G401.6 (cell line): ENCODE results near the gene RAD51D.
"Not testable (repeated sequence)": the region's sequence is repeated elsewhere in the genome, so short reads cannot be mapped to it uniquely, and the experiment has no call there.

ENCODE experiments used
- FAIRE-seq: peaks from 2 replicates; lab custom pipeline; 2012; peaks lifted over from hg19 to GRCh38; lab: Jason Lieb, UNC

The RAD51D gene

DNA sequence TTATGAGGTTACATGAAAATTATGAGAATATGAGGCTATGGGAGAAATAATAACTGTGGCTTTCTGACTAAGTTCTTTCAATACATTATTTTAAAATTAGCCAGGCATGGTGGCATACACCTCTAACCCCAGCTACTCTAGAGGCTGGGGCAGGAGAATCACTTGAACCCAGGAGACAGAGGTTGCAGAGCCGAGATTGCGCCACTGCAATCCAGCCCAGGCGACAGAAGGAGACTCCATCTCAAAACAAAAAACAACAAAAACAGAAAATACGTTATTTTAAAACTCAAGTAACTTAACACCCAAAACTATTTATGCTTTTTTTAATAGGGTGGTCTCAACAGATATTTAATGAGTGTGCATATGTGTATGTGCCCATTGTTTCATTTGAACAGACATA, 53.8 kb downstream of the RAD51D start:
- no peak for FAIRE-seq

DNA sequence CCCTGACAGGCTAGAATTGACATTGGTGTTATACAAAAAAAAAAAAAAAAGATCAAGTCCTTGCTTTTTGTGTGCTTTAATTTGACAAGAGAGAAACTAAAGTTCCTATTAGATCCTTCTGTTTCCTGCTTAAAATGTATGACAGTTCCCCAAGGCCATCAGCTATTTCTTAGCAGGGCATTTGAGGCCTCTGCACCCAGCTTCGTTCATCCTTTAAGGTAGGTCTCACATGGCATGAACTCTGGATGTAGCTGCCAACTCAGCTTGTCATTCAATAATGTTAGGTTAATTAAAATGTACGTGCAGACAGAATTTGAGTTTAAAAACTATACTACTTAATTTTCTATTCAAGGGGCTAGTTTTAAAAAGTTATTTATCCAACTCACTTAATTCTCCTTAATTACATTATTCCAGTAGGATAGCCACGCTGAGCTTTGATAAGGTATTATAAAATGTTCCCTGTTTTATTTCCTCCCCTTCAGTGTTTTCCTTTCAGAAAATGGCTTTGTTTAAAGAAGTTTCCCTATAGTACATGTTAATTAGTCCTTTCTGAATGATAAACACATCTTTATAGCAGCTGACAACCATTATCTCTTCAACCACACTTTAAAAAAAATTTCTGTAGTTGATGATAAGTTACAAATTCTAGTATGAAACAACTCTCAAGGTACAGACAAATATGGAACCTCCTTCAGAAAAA, 55.0 kb downstream of the RAD51D start:
- no peak for FAIRE-seq

- no peak for FAIRE-seq
Observed at GRCh38 chr17:35063514-35064223, 56.0 kb downstream of the RAD51D start, which contains the start of gene RFFL. RFFL (minus strand) TSS chr17:35063707; CDS start chr17:35026553, 37,154 bp downstream.

GRCh38 chr17:35062308-35062707, 57.4 kb downstream of the RAD51D start:
- FAIRE-seq = no peak

DNA sequence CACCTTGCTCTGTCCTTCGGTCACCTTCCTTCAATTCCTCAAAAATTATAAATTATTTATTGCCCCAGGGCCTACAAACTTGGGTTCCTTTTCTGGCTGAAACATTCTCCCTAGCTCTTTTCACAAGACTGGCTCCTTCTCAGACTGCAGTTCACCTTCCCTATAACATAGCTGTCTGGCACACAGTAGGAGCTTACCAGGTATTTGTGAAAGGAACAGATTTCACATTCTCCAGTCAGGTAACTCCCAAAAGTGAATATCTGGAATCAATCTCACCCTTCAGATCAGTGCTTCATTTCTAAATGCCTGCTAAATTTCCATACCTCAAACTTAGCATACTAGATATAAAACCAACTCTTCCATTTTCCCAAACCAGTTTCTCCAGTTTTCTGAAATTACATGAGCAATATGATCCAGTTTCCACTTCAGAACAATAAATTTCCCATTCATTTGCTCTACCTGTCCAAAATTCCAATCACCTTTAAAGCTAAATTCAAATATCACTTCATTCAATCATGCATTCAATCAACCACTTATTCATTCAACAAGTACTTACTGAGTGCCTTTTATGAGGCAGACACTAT, 62.2 kb downstream of the RAD51D start:
- no peak for FAIRE-seq

DNA sequence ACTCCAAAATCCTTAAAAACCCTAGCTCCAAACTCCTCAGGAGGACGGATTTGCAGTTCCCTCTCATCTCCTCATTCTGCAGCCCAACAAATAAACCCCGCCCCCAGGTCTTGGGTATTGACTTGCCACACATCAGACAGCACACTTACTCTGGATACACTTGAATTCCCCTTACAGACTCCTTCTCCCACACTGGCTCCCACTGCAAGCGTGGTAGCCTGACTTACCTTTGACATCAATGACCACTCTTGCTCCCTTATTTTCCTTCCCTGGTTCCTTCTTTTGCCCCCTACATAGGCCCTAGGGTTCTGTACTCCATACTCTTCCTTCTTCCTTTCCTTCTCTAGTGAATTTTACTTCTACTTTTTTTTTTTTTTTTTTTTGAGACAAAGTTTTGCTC, 63.6 kb downstream of the RAD51D start:
- FAIRE-seq = no peak

DNA sequence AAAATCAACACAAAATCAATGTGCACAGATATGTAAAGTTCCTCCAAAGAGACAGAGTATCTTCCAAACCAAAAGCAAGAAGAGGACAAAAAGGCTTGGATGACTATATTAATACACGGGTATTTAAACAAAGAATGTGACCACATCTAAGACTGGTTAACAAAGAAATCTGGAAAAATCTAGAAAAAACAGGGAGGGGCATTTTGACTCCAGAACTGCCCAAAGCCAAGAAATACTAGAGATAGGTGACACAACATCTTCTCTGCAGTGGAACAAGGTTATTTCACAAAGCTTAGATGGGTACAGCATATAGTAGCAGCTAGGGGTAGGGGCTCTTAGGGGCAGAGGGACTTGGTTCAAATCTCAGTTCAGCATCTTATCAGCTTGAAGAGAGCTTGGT, 66.5 kb downstream of the RAD51D start:
- FAIRE-seq = no peak

DNA sequence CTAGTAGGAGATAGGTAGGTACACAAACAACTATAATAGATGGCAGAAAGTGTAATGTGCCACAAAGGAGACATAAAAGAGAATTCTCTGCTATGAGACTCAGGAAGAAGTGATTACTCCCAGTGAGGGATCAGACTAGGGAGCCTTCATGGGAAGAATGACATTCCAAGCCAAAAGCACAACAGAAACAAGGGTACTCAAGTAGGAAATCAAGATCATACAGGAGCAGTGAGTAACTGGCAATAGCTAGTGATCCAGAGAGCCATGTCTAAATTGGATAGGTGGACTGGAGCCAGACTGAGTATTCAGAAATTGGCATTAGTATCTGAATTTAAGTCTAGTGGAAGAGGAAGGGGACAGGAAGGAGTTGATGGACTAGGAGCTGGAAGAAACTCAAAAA, 66.9 kb downstream of the RAD51D start:
- no peak for FAIRE-seq

DNA sequence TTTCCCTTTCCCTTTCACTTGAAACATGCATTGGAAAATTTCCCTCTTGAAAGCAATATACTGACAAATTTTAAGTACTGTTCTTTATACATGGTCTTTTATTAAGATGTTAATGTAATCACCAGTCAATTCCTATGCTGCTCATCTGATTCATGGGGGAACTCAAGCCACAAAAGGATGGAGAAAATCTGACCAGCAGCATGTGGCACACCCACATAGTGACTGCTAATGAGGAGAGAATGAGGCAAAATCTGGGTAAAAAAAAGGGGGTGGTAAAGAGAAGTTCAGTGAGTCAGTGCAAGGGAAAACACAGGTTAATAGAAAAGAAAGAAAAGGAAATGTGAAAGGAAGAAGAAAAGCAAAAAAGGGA, 67.4 kb downstream of the RAD51D start:
- FAIRE-seq = no peak

DNA sequence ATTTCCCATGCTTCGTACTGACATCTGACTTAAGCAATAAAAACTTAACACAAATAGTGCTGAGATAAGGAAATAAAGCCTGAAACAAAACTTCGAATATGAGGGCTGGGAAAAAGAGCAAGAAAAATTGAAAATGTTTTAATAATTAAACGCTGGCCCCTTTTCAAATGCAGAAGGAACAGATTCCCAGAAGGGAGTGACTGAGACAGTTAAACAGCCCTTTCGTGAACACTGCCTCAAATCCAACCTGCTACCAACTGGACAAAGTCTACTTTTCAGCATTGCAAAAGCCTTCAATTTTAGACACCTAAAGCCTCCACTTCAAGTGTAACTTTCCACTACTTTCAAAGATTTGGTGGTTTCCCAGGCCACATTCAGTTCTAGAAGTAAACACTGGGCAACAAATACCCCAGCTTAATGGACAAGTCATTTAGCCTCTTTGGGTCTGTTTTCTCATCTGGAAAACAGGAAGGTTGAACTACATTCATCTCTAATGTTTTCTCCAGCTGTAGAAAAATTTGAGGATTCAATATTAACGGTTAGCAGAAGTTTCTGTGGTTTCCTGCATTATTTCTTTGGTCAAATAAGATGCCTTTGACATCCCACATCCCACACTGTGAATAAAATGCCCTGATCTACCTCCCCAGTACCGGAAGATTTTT, 68.0 kb downstream of the RAD51D start:
- FAIRE-seq = no peak

GRCh38 chr17:35051183-35051578, 68.5 kb downstream of the RAD51D start:
- no peak for FAIRE-seq

GRCh38 chr17:35050170-35050569, 69.5 kb downstream of the RAD51D start:
- FAIRE-seq = no peak

DNA sequence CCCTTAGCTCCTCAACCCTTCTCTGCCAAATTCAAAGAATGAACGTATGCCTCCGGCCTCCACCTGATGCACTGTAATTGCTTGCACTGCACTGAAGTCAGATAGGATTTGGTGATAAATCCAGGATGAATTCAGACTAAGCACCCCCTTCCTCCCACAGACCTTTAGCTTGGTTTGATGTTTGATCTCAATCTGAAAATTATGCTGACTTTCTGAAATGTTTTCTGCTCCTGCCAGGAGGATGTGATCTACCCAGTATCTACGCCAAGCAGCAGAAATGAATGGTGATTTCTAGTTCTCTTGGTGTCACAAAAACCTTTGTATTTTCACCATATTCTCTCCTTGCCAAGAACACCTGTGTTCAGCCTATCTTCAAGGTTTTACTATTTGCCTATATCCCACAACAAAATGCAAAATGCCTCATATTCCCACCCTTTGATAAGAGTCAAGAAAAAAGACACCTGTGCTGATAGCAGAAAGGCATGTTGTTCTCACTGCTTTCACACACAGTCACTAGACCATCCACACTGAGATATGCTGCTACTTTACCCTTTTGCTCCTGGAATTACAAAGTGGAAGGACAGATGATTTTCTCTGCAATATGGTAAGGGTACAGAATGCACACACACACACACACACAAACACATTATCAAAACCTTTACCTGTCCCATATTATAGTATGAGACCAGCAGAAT, 70.8 kb downstream of the RAD51D start:
- FAIRE-seq = no peak

GRCh38 chr17:35046740-35047283, 72.8 kb downstream of the RAD51D start:
- FAIRE-seq = no peak

DNA sequence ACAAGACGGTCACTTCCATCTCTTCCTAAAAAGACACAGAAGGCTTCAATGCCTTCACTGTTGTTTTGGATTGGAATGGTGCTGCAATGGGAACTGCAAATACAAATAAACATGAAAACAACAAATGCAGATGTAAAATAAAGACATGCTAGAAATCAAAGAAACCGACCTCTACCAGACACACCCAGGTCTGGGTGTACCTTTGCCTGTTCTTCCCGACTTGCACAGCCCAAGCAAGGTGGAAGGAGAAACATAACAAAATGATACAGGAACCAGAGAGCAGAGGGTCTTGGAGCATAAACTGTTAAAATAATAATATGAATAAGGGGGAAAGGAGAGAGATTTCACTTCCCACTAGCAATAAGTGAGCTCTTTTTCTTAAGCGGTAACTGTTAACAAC, 73.4 kb downstream of the RAD51D start:
- FAIRE-seq = no peak

- not testable (repeated sequence) for FAIRE-seq
Observed at GRCh38 chr17:35045458-35045979, 74.1 kb downstream of the RAD51D start.

DNA sequence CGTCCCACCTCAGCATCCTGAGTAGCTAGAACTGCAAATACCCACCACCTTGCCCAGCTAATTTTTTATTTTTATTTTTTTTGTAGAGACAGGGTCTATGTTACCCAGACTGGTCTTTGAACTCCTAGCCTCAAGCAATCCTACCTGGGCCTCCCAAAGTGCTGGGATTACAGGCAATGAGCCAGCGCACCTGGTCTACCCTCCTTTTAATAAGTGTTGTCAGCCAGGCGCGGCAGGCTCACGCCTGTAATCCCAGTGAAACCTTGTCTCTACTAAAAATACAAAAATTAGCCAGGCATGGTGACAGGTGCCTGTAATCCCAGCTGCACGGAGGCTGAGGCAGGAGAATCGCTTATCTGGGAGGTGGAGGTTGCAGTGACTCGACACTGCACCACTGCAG, 75.5 kb downstream of the RAD51D start:
- FAIRE-seq = no peak
